ENCODE measurements around the gene ALS2. TPM values are rescaled to one million over a fixed set of nuclear protein-coding genes. Genes with fewer than 3 reads are reported as not detected.
"Not testable (repeated sequence)": the region's sequence is repeated elsewhere in the genome, so short reads cannot be mapped to it uniquely, and the experiment has no call there.

ALS2 gene
- total RNA-seq, 1 donor from 2014 or later: 57.5 TPM

- DNase-seq (ENCODE audit: low spot score in 2 of 2) (no peak), FAIRE-seq (no peak)
Observed at GRCh38 chr2:201696151-201696659, 84.5 kb downstream of the ALS2 start.

- DNase-seq (ENCODE audit: low spot score in 2 of 2) (no peak), FAIRE-seq (no peak)
Observed at GRCh38 chr2:201685156-201685555, 95.6 kb downstream of the ALS2 start.

GRCh38 chr2:201680743-201681142, 100.0 kb downstream of the ALS2 start:
- no peak for DNase-seq (ENCODE audit: low spot score in 2 of 2)
- FAIRE-seq: no peak

GRCh38 chr2:201678401-201678800, 102.3 kb downstream of the ALS2 start:
- FAIRE-seq (no peak), DNase-seq (ENCODE audit: low spot score in 2 of 2) (peak in 1 of 2 donors; percentile 14)

GRCh38 chr2:201675454-201675853, 105.3 kb downstream of the ALS2 start:
- DNase-seq (ENCODE audit: low spot score in 2 of 2): no peak
- FAIRE-seq: no peak

GRCh38 chr2:201674794-201675193, 105.9 kb downstream of the ALS2 start:
- FAIRE-seq: no peak

GRCh38 chr2:201674298-201674697, 106.4 kb downstream of the ALS2 start:
- DNase-seq (ENCODE audit: low spot score in 2 of 2) (no peak), FAIRE-seq (no peak)

More at GRCh38 chr2:201674794-201675193, 105.9 kb downstream of the ALS2 start:
- no peak for DNase-seq (ENCODE audit: low spot score in 2 of 2)

GRCh38 chr2:201673546-201673945, 107.2 kb downstream of the ALS2 start:
- no peak for FAIRE-seq
- no peak for DNase-seq (ENCODE audit: low spot score in 2 of 2)

GRCh38 chr2:201671205-201671604, 109.5 kb downstream of the ALS2 start:
- FAIRE-seq; DNase-seq (ENCODE audit: low spot score in 2 of 2): not testable (repeated sequence)

- no peak for DNase-seq (ENCODE audit: low spot score in 2 of 2)
- no peak for FAIRE-seq
Observed at GRCh38 chr2:201669865-201670264, 110.9 kb downstream of the ALS2 start.

GRCh38 chr2:201668402-201668910, 112.3 kb downstream of the ALS2 start:
- DNase-seq (ENCODE audit: low spot score in 2 of 2) (no peak), FAIRE-seq (no peak)

- FAIRE-seq: no peak
- no peak for DNase-seq (ENCODE audit: low spot score in 2 of 2)
Observed at GRCh38 chr2:201664334-201664733, 116.4 kb downstream of the ALS2 start.

- DNase-seq (ENCODE audit: low spot score in 2 of 2) (no peak), FAIRE-seq (no peak)
Observed at GRCh38 chr2:201661366-201661765, 119.4 kb downstream of the ALS2 start.

- FAIRE-seq (no peak), DNase-seq (ENCODE audit: low spot score in 2 of 2) (no peak)
Observed at GRCh38 chr2:201660293-201660895, 120.3 kb downstream of the ALS2 start.

- no peak for FAIRE-seq
Observed at GRCh38 chr2:201656740-201657139, 124.0 kb downstream of the ALS2 start.

GRCh38 chr2:201656102-201656501, 124.6 kb downstream of the ALS2 start:
- no peak for FAIRE-seq
- DNase-seq (ENCODE audit: low spot score in 2 of 2): no peak

More at GRCh38 chr2:201656740-201657139, 124.0 kb downstream of the ALS2 start:
- DNase-seq (ENCODE audit: low spot score in 2 of 2): no peak

- FAIRE-seq (no peak), DNase-seq (ENCODE audit: low spot score in 2 of 2) (no peak)
Observed at GRCh38 chr2:201654616-201655384, 125.9 kb downstream of the ALS2 start.

- DNase-seq (ENCODE audit: low spot score in 2 of 2): no peak
- FAIRE-seq: no peak
Observed at GRCh38 chr2:201653221-201653620, 127.5 kb downstream of the ALS2 start.
